ENCODE results near the gene CYSRT1.

CYSRT1 gene

DNA sequence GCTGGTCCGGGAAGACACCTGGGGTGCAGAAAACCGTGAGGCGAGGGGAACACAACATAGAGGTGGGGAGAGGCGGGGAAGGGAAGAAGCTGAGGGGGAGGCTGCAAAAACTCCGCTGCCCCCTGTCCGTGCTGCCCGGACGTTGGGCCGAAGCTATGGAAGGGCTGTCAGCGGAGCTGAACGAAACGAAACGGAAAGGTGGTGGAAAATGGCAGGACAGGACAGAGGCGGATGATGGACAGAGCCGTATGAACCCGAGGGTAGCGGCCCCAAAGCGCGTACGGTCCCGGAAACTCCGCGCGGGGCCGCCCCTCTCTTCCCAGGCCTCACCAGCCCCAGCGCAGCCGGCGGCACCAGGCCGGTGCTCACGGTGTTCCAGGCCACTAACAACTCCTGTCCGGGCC lies 36.9 kb upstream of the CYSRT1 start (continued):
- TF ChIP-seq GLI2 (tag by site-specific recombination; IDR thresholded peaks at IDR 0.05; ENCODE audit: borderline replicate concordance, low read depth) (no peak), ZFP37 (tag by site-specific recombination; IDR thresholded peaks at IDR 0.05) (peak; percentile 74; the same call in 1 of the 2 replicates), ZFP41 (tag by site-specific recombination; IDR thresholded peaks at IDR 0.05; ENCODE audit: borderline replicate concordance) (no peak)

DNA sequence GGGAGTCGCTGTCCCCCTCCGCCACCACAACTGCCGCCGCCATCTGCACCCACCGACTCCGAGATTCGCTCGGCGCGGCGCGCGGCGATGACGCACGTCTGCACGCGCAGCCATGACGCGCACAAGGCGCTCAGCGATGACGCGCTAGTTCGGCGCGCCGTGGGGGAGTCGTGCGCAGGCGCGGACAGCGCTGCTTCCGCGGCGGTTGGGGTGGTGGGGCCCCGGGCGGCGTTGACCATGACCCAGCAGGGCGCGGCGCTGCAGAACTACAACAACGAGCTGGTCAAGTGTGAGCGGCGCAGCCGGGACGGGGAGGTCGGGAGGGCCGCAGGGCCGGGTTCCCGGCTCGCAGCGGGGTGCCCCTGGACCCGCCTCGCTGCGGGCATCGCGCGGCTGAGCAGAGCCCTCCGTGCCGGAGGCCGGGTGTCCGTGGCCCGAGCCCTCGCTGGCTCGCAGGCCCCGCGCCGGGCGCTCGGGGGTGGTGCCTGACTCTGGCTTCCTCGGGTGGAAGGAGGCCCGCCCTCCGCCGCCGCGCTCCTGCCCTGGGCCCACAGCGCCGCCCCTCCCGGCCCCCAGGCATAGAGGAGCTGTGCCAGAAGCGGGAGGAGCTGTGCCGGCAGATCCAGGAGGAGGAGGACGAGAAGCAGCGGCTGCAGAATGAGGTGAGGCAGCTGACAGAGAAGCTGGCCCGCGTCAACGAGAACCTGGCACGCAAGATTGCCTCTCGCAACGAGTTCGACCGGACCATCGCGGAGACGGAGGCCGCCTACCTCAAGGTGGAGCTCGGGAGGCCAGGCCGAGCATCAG lies 36.3 kb upstream of the CYSRT1 start, which contains the start of the genes ANAPC2 and SSNA1:
Gene ANAPC2, minus strand, starts transcription at position 71 of the 807 bp plus-strand sequence. Its CDS starts 28 bp downstream, at position 43.
Gene SSNA1, plus strand, starts transcription at position 187 of the 807 bp plus-strand sequence. Its CDS starts 51 bp downstream, at position 238.
- POLR2A ChIA-PET = interaction anchor here (0.5 to 7.1 kb wide), 28 partner anchors 10 to 416 kb away, joined by 3 to 178 read pairs (median 5); partner anchors contain the start of genes LRRC26, MAN1B1, MRPL41 and NDOR1
- CTCF ChIA-PET = interaction anchor here (0.7 to 3.5 kb wide), 12 partner anchors 9 to 342 kb away, joined by 3 to 22 read pairs (median 4); partner anchors contain the start of genes RNF224 and TPRN
- TF ChIP-seq, protein P1, sequence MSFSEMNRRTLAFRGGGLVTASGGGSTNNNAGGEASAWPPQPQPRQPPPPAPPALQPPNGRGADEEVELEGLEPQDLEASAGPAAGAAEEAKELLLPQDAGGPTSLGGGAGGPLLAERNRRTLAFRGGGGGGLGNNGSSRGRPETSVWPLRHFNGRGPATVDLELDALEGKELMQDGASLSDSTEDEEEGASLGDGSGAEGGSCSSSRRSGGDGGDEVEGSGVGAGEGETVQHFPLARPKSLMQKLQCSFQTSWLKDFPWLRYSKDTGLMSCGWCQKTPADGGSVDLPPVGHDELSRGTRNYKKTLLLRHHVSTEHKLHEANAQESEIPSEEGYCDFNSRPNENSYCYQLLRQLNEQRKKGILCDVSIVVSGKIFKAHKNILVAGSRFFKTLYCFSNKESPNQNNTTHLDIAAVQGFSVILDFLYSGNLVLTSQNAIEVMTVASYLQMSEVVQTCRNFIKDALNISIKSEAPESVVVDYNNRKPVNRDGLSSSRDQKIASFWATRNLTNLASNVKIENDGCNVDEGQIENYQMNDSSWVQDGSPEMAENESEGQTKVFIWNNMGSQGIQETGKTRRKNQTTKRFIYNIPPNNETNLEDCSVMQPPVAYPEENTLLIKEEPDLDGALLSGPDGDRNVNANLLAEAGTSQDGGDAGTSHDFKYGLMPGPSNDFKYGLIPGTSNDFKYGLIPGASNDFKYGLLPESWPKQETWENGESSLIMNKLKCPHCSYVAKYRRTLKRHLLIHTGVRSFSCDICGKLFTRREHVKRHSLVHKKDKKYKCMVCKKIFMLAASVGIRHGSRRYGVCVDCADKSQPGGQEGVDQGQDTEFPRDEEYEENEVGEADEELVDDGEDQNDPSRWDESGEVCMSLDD (tag by site-specific recombination; IDR thresholded peaks at IDR 0.05) = peak; percentile 74; the same call in 1 of the 2 replicates
- TF ChIP-seq, protein P2, sequence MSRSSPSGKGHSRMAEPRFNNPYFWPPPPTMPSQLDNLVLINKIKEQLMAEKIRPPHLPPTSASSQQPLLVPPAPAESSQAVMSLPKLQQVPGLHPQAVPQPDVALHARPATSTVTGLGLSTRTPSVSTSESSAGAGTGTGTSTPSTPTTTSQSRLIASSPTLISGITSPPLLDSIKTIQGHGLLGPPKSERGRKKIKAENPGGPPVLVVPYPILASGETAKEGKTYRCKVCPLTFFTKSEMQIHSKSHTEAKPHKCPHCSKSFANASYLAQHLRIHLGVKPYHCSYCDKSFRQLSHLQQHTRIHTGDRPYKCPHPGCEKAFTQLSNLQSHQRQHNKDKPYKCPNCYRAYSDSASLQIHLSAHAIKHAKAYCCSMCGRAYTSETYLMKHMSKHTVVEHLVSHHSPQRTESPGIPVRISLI (tag by site-specific recombination; IDR thresholded peaks at IDR 0.05) = no peak
- no peak for TF ChIP-seq ZNF664 (tag by site-specific recombination; IDR thresholded peaks at IDR 0.05)
- no peak for TF ChIP-seq ZNF792 (tag by site-specific recombination; IDR thresholded peaks at IDR 0.05)
- peak; percentile 64; the same call in 1 of the 2 replicates for TF ChIP-seq ZNF610 (tag by site-specific recombination; IDR thresholded peaks at IDR 0.05; ENCODE audit: borderline replicate concordance)
- TF ChIP-seq GLI2 (tag by site-specific recombination; IDR thresholded peaks at IDR 0.05; ENCODE audit: borderline replicate concordance, low read depth) = no peak
- no peak for TF ChIP-seq ZNF174 (tag by site-specific recombination; IDR thresholded peaks at IDR 0.05)
- no peak for TF ChIP-seq REPIN1 (tag by site-specific recombination; IDR thresholded peaks at IDR 0.05; ENCODE audit: low read depth)
- TF ChIP-seq, protein P3, sequence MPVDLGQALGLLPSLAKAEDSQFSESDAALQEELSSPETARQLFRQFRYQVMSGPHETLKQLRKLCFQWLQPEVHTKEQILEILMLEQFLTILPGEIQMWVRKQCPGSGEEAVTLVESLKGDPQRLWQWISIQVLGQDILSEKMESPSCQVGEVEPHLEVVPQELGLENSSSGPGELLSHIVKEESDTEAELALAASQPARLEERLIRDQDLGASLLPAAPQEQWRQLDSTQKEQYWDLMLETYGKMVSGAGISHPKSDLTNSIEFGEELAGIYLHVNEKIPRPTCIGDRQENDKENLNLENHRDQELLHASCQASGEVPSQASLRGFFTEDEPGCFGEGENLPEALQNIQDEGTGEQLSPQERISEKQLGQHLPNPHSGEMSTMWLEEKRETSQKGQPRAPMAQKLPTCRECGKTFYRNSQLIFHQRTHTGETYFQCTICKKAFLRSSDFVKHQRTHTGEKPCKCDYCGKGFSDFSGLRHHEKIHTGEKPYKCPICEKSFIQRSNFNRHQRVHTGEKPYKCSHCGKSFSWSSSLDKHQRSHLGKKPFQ (tag by site-specific recombination; IDR thresholded peaks at IDR 0.05) = no peak
- 0 out of 2 replicates have a peak, but pooled peaks have one; percentile 14 for TF ChIP-seq BCL11A (tag by site-specific recombination; IDR thresholded peaks at IDR 0.05; ENCODE audit: low read depth)
- TF ChIP-seq, protein P4, sequence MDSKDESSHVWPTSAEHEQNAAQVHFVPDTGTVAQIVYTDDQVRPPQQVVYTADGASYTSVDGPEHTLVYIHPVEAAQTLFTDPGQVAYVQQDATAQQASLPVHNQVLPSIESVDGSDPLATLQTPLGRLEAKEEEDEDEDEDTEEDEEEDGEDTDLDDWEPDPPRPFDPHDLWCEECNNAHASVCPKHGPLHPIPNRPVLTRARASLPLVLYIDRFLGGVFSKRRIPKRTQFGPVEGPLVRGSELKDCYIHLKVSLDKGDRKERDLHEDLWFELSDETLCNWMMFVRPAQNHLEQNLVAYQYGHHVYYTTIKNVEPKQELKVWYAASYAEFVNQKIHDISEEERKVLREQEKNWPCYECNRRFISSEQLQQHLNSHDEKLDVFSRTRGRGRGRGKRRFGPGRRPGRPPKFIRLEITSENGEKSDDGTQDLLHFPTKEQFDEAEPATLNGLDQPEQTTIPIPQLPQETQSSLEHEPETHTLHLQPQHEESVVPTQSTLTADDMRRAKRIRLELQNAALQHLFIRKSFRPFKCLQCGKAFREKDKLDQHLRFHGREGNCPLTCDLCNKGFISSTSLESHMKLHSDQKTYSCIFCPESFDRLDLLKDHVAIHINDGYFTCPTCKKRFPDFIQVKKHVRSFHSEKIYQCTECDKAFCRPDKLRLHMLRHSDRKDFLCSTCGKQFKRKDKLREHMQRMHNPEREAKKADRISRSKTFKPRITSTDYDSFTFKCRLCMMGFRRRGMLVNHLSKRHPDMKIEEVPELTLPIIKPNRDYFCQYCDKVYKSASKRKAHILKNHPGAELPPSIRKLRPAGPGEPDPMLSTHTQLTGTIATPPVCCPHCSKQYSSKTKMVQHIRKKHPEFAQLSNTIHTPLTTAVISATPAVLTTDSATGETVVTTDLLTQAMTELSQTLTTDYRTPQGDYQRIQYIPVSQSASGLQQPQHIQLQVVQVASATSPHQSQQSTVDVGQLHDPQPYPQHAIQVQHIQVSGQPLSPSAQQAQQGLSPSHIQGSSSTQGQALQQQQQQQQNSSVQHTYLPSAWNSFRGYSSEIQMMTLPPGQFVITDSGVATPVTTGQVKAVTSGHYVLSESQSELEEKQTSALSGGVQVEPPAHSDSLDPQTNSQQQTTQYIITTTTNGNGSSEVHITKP (tag by site-specific recombination; IDR thresholded peaks at IDR 0.05) = peak; percentile 61
- no peak for TF ChIP-seq ZNF140 (tag by site-specific recombination; IDR thresholded peaks at IDR 0.05)
- peak; percentile 73 for TF ChIP-seq IKZF3 (tag by site-specific recombination; IDR thresholded peaks at IDR 0.05)
- TF ChIP-seq ZFP41 (tag by site-specific recombination; IDR thresholded peaks at IDR 0.05; ENCODE audit: borderline replicate concordance) = no peak
- no peak for TF ChIP-seq ZNF621 (tag by site-specific recombination; IDR thresholded peaks at IDR 0.05)
- no peak for TF ChIP-seq ZNF747 (tag by site-specific recombination; IDR thresholded peaks at IDR 0.05)
- TF ChIP-seq, protein P5, sequence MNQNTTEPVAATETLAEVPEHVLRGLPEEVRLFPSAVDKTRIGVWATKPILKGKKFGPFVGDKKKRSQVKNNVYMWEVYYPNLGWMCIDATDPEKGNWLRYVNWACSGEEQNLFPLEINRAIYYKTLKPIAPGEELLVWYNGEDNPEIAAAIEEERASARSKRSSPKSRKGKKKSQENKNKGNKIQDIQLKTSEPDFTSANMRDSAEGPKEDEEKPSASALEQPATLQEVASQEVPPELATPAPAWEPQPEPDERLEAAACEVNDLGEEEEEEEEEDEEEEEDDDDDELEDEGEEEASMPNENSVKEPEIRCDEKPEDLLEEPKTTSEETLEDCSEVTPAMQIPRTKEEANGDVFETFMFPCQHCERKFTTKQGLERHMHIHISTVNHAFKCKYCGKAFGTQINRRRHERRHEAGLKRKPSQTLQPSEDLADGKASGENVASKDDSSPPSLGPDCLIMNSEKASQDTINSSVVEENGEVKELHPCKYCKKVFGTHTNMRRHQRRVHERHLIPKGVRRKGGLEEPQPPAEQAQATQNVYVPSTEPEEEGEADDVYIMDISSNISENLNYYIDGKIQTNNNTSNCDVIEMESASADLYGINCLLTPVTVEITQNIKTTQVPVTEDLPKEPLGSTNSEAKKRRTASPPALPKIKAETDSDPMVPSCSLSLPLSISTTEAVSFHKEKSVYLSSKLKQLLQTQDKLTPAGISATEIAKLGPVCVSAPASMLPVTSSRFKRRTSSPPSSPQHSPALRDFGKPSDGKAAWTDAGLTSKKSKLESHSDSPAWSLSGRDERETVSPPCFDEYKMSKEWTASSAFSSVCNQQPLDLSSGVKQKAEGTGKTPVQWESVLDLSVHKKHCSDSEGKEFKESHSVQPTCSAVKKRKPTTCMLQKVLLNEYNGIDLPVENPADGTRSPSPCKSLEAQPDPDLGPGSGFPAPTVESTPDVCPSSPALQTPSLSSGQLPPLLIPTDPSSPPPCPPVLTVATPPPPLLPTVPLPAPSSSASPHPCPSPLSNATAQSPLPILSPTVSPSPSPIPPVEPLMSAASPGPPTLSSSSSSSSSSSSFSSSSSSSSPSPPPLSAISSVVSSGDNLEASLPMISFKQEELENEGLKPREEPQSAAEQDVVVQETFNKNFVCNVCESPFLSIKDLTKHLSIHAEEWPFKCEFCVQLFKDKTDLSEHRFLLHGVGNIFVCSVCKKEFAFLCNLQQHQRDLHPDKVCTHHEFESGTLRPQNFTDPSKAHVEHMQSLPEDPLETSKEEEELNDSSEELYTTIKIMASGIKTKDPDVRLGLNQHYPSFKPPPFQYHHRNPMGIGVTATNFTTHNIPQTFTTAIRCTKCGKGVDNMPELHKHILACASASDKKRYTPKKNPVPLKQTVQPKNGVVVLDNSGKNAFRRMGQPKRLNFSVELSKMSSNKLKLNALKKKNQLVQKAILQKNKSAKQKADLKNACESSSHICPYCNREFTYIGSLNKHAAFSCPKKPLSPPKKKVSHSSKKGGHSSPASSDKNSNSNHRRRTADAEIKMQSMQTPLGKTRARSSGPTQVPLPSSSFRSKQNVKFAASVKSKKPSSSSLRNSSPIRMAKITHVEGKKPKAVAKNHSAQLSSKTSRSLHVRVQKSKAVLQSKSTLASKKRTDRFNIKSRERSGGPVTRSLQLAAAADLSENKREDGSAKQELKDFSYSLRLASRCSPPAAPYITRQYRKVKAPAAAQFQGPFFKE (tag by site-specific recombination; IDR thresholded peaks at IDR 0.05; ENCODE audit: borderline replicate concordance) = no peak

More for the DNA sequence above, 36.3 kb upstream of the CYSRT1 start, which contains the start of the genes ANAPC2 and SSNA1:
- H3K9me3 ChIP-seq (ENCODE audit: control insufficient read depth, insufficient read depth, low read depth, low read length) = no peaks in the 10 kb centered on the region
- H3K27ac ChIP-seq (ENCODE audit: extremely low read depth, low read depth, low read length) = peak within 1 kb of the TSS; percentile 92
- H3K4me1 ChIP-seq (ENCODE audit: control insufficient read depth, insufficient read depth, low read length) = peaks cover 11% of the 10 kb centered on the region
- H3K36me3 ChIP-seq (ENCODE audit: control insufficient read depth in 2 of 2, insufficient read depth in 1 of 2, low read length in 2 of 2) = peaks cover 0 to 69% of the 10 kb centered on the region in 2 experiments; a peak in 1 of 3 replicates
- H3K4me3 ChIP-seq (ENCODE audit: low read depth, low read length) = peak within 1 kb of the TSS; percentile 92
